ENCODE results near the gene IGSF9. TPM values are rescaled to one million over a fixed set of nuclear protein-coding genes. Genes with fewer than 3 reads are reported as not detected.

The IGSF9 gene
- total RNA-seq, 1 experiment from 2014 or later = 15.6 TPM

- Histone ChIP-seq H3K9ac (ENCODE audit: low read length) (peak overlapping the region; percentile 44), H3K9me2 (replicated peaks; ENCODE audit: low read length) (no peaks in the 10 kb centered on the region), H3K36me3 (ENCODE audit: low read depth, low read length) (peaks cover 49% of the 10 kb centered on the region), H4K20me1 (ENCODE audit: low read length) (peaks cover 38% of the 10 kb centered on the region), H3K4me3 (ENCODE audit: low read length) (no peak overlapping the region), H3K79me2 (ENCODE audit: low read length) (peaks cover 47% of the 10 kb centered on the region), H3K4me1 (ENCODE audit: insufficient read depth, low read length) (peaks cover 98% of the 10 kb centered on the region), H3K27me3 (ENCODE audit: low read length) (no peaks in the 10 kb centered on the region), H3K27ac (ENCODE audit: low read length) (peak overlapping the region; percentile 98), H3K9me3 (ENCODE audit: low read length) (no peaks in the 10 kb centered on the region), H2AFZ (ENCODE audit: low read length) (no peak overlapping the region), H3K4me2 (ENCODE audit: low read length) (peak overlapping the region; percentile 37), H3F3A (ENCODE audit: low read length, unreplicated experiment) (peaks cover 25% of the 10 kb centered on the region)
- ATAC-seq (peak; percentile 52), DNase-seq (peak; percentile 97)
- BruUV-seq (replicated peaks) = TSS peak; percentile 70
- TF ChIP-seq EZH2 (IDR thresholded peaks at IDR 0.05; ENCODE audit: low read length, unreplicated experiment) (no peak), EZH2phosphoT487 (IDR thresholded peaks at IDR 0.05; ENCODE audit: borderline replicate concordance, low read length) (no peak), CTCF (conservative IDR thresholded peaks at IDR 0.05; ENCODE audit: low read depth, low read length) (0 out of 2 replicates have a peak, but pooled peaks have one; percentile 9)
- ChIA-PET CTCF (interaction anchor here (0.8 to 1.3 kb wide), 3 partner anchors 24 to 117 kb away, joined by 3 read pairs; no protein-coding TSS in a partner anchor), POLR2A (ENCODE audit: unreplicated experiment) (interaction anchor here (0.6 kb wide), 2 partner anchors 16 to 75 kb away, joined by 4 read pairs; no protein-coding TSS in a partner anchor)
- intact Hi-C loops (cut with micrococcal nuclease) = loop anchor here (1.0 kb wide), 1 partner anchor 8 kb away; no protein-coding TSS in a partner anchor
Measured at GRCh38 chr1:159916242-159917051, 29.0 kb downstream of the IGSF9 start.

GRCh38 chr1:159915571-159916241 lies 29.7 kb downstream of the IGSF9 start:
- BruUV-seq (replicated peaks) = no TSS peak
- no peaks in the 10 kb centered on the region for H3K9me2 ChIP-seq (replicated peaks; ENCODE audit: low read length)
- peak overlapping the region; percentile 37 for H3K4me2 ChIP-seq (ENCODE audit: low read length)
- H3F3A ChIP-seq (ENCODE audit: low read length, unreplicated experiment) = peaks cover 22% of the 10 kb centered on the region
- no peak overlapping the region for H2AFZ ChIP-seq (ENCODE audit: low read length)
- H3K27me3 ChIP-seq (ENCODE audit: low read length) = no peaks in the 10 kb centered on the region
- no peak for DNase-seq
- no peak overlapping the region for H3K4me3 ChIP-seq (ENCODE audit: low read length)
- H3K36me3 ChIP-seq (ENCODE audit: low read depth, low read length) = peaks cover 42% of the 10 kb centered on the region
- peak overlapping the region; percentile 98 for H3K27ac ChIP-seq (ENCODE audit: low read length)
- ATAC-seq = no peak
- peaks cover 31% of the 10 kb centered on the region for H4K20me1 ChIP-seq (ENCODE audit: low read length)
- H3K9ac ChIP-seq (ENCODE audit: low read length) = peak overlapping the region; percentile 41
- H3K4me1 ChIP-seq (ENCODE audit: insufficient read depth, low read length) = peaks cover 98% of the 10 kb centered on the region
- ChIA-PET CTCF (interaction anchor here (0.8 to 1.3 kb wide), 3 partner anchors 23 to 117 kb away, joined by 3 read pairs; no protein-coding TSS in a partner anchor), POLR2A (ENCODE audit: unreplicated experiment) (interaction anchor here (0.6 kb wide), 2 partner anchors 17 to 76 kb away, joined by 4 read pairs; no protein-coding TSS in a partner anchor)
- TF ChIP-seq EZH2phosphoT487 (IDR thresholded peaks at IDR 0.05; ENCODE audit: borderline replicate concordance, low read length) = no peak
- no peak for TF ChIP-seq CTCF (conservative IDR thresholded peaks at IDR 0.05; ENCODE audit: low read depth, low read length)
- no peak for TF ChIP-seq EZH2 (IDR thresholded peaks at IDR 0.05; ENCODE audit: low read length, unreplicated experiment)
- intact Hi-C loops (cut with micrococcal nuclease) = loop anchor here (1.0 kb wide), 1 partner anchor 9 kb away; no protein-coding TSS in a partner anchor
- no peaks in the 10 kb centered on the region for H3K9me3 ChIP-seq (ENCODE audit: low read length)
- H3K79me2 ChIP-seq (ENCODE audit: low read length) = peaks cover 45% of the 10 kb centered on the region

All from PC-3 (cell line).